HG02642 (cell line): ENCODE data around the gene CKLF.
"Not testable (repeated sequence)": the region's sequence is repeated elsewhere in the genome, so short reads cannot be mapped to it uniquely, and the experiment has no call there.

Experiments used
- ATAC-seq: cut with Tn5 transposase; IDR thresholded peaks from one replicate; pipeline ENCODE4 v1.9.1; 2021; ENCODE audit warnings: mild to moderate bottlenecking; ENCODE audit not compliant: unreplicated experiment, poor library complexity

The CKLF gene, protein sequence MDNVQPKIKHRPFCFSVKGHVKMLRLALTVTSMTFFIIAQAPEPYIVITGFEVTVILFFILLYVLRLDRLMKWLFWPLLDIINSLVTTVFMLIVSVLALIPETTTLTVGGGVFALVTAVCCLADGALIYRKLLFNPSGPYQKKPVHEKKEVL

GRCh38 chr16:66552286-66553177, at the start of gene CKLF:
Gene CKLF, plus strand, starts transcription at chr16:66552576. Its CDS starts 140 bp downstream, at chr16:66552716.
- ATAC-seq: peak; percentile 83

DNA sequence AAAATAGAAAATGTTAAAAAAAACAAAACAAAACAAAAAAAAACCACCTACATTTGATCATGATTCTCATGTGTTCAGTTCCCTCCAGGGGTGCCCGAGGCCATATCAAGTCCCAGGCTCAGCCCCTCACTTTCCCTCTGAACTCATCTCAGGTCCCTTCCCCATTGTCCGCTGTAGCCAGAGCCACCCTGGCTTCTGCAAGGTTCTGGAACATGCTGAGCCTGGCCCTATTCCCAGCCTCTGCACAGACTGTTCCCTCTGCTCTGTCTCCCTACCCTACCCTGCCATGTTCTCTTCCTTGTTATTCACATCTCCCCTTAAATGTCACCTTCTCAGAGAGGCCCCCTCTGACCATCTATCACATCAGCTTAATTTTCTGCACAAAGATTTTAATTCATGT, 49.3 kb upstream of the CKLF start:
- no peak for ATAC-seq

GRCh38 chr16:66503612-66504011, 48.8 kb upstream of the CKLF start:
- no peak for ATAC-seq

GRCh38 chr16:66507731-66508239, 44.6 kb upstream of the CKLF start:
- ATAC-seq: no peak

- peak; percentile 63 for ATAC-seq
Observed at GRCh38 chr16:66508248-66508913, 44.0 kb upstream of the CKLF start.

- no peak for ATAC-seq
Observed at GRCh38 chr16:66508914-66509496, 43.4 kb upstream of the CKLF start.

DNA sequence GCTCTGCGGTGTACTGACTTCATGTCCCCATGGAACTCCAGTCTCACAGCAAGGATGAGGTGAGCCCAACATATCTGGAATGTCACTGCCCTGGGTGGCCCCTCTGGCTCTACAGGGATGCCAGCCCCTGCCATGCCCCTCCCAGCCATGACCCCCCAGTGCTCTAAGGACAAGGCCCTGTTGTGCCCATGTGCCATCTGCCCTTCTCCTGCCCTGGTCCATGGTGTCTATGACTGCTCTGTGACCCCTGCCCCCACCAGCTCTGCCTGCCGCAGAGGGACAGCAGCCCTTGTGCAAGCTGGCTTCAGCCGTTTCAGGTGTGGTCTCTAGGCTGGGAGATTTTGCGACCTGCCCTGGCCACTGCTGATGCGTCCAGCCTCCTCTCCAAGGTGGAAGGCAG, 42.8 kb upstream of the CKLF start:
- ATAC-seq: no peak

DNA sequence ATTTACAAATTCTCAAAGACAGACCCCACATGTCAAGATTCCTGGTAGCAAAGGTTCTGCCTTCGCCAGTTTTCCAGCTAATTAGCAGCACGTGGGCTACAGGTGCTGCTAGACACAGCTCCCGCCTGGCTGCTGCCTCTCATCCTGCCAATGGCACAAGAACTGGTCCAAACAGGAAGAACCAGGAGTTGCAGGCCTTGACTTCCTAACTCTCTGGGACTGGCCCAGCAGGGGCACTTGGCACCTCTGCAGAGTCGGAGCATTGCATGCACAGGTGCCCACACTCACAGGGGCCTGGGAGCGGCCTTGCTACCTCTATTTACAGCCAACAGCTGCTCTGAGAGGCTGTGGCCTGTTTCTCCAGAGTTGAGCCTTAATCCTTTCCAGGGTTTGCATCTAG, 42.1 kb upstream of the CKLF start:
- no peak for ATAC-seq

DNA sequence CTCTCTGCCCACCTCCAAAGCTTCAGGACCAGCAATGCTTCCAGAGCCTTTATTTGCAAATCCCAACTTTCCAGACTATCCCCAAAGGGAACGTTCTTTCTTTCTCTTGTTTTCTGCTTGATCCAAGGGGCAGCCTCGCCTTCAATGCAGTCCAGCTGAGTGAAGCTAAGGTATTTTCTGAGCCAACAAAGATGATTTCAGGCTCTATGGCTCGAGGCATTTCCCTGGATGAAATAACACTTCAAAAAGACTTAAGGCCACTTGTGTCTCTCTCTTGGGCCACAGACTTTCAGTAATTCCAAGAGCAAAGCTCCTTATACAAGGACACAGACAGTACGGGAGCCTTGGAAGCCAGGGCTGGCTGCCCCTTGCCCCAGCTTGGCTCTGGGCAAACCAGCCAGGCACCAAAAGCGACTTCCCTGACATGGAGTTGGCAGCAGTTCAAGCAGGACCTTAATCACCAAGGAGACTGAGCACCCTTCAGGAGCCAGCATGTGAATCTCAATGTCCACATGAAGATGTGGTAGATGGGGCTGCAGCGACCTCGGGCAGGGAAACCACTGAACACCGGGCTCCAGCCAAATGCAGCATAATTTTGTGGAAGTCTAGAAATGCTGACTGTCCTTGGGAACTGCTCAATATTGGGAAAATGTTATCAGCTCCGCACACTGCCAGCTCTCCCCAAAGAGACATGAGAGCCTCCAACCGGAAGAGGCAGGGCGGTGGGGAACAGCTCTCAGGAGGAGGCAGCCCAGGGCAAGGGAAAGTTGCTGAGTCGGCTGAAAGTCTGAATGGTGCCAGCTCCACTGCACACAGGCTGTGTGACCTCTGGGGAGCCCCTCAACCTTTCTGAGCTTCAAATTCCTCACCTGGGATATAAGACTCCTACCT, 41.4 kb upstream of the CKLF start:
- ATAC-seq: no peak

- no peak for ATAC-seq
Observed at GRCh38 chr16:66511602-66512271, 40.6 kb upstream of the CKLF start.

DNA sequence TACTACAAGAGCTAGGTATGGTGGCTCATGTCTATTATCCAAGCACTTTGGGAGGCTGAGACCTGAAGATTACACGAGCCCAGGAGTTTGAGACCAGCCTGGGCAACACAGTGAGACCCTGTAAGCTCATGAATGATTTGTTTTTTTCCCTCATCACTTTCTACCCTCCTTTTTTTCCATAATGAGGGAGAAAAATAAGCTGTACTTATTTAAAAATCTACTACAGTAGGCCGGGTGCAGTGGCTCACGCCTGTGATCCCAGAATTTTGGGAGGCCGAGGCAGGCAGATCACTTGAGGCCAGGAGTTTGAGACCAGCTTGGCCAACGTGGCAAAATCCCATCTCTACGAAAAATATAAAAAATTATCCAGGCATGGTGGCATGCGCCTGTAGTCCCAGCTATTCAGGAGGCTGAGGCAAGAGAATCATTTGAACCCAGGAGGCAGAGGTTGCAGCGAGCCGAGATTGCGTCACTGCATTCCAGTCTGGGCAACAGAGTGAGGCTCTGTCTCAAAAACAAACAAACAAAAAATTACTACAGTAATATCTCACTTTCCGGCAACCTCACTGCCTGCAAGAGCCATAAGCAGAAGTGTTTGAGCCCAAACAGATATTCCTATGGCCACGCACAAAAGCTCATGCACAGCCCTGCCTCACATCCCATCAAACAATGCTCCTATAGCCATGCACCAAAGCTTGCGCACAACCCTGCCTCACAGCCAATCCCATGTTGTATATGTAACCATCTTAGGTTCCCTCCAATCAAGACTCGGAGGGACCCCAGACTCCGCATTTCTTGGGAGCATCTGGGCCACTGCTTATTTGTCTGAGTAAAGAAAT, 39.9 kb upstream of the CKLF start:
- no peak for ATAC-seq

DNA sequence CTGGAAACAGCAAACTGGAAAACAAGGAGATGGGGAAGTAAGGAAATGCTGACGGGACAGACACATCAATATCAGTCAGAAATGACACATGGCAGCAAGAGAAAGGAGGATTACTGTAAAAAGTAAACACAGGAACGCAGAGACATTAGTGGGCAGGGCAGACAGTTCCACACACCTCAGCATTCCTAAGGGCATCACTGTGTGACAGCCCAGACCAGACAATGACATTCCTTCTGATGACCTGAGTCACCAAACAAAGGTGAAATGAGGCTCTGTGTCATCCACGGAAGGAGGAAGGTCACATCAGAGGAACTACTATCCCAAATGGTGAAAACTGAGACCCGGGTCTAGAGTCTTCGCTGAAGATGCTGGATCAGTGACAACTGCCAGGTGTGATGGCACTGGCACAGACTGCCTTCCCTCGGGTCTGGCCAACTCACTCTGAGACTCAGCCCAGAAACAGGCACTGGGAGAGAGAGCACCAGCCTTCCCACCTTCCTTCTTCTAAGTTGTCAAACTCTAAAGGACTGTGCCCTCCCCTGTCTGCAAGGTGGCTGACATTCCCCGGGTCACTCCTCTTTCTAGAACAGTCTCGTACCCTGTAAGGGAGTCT, 39.2 kb upstream of the CKLF start:
- ATAC-seq: no peak

DNA sequence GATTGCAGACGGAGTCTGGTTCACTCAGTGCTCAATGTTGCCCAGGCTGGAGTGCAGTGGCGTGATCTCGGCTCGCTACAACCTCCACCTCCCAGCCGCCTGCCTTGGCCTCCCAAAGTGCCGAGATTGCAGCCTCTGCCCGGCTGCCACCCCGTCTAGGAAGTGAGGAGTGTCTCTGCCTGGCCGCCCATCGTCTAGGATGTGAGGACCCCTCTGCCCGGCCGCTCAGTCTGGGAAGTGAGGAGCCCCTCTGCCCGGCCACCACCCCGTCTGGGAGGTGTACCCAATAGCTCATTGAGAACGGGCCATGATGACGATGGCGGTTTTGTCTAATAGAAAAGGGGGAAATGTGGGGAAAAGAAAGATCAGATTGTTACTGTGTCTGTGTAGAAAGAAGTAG, 38.0 kb upstream of the CKLF start:
- not testable (repeated sequence) for ATAC-seq

DNA sequence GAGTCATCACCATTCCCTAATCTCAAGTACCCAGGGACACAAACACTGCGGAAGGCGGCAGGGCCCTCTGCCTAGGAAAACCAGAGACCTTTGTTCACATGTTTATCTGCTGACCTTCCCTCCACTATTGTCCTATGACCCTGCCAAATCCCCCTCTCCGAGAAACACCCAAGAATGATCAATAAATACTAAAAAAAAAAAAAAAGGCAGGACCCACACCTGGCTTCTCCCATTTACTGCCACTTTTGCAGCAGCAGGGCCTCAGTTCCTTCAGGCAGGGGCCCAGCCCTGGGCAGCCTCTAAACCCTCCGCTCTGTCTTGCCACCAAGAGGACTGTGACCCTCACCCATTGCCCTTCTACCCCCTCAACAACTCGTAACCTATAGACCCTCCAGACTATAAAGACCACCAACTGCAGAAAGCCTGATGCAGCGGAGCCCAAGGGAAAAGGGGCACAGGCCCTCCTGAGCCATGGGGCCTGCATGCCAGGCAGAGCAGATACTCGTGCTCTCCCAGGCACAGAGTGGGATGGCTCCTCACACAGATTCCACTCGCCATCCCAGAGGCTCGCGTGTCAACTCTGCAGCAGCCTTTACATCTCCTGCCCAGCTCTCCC, 37.3 kb upstream of the CKLF start:
- ATAC-seq: not testable (repeated sequence)

DNA sequence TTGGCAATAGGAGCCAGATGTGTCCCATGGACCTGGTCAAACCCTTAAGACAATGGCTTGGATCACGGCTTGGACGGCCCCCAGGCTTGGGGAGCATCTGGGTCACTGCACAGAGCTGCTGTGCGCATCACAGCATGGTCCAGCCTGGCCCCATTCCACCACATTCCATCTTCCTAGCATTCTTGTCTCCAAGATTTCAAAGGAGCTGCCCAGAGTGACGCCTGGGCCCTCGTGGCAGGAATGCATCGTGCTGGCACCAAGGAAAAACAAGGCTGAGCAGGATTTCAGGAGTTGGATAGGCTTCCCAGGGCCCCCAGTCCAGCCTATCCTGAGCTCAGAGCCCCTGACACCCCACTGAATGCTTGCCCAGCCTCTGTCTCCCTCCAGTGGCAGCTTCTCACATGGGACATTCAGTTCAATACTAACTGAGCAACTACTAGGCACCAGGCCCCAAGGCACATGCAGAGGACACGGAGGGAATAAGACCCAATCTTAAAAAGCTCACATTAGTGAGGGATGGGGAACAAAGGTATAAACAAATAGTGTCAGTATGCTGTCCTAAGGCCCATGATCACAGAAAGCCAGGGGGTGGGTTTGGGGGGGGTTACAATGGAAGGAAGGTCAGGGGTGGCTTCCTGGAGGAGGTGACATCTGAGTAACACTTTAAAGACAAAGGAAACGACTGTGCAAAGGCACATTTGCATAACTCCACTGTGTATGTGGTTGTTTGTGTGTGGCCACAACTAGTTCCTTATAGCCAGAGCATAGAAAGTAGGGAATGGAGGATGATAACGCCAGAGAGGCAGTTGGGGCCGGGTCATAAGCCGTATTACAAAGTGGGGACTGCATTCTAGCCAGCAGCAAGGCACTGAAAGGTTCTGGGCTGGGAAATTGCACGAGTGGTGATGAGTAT, 36.5 kb upstream of the CKLF start:
- no peak for ATAC-seq

DNA sequence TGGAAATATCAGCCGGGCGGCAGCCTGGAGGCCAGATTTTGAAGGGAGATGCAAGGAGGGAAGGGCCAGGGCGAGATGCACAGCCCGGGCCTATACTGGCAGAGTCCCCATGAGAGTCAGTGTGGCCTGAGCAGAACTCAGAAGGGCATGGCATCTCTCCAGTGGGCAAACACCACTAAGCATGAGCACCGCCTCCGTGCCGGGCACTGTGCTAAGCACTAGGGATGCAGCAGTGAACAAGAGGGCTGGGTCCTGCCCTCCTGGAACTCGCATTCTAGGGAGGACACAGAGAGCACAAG, 35.9 kb upstream of the CKLF start:
- ATAC-seq: no peak
